ENCODE results near the gene RBM20. TPM values are rescaled to one million over a fixed set of nuclear protein-coding genes. Genes with fewer than 3 reads are reported as not detected.
A peak's percentile ranks its signal among the peaks of the same experiment; 100 is the strongest.

The RBM20 gene
- total and polyA plus RNA-seq, 2 of the 13 experiments (the other 11 are each of a cell fraction or from before 2014, with no cell fraction given), result 0.02 to 0.22 TPM

DNA sequence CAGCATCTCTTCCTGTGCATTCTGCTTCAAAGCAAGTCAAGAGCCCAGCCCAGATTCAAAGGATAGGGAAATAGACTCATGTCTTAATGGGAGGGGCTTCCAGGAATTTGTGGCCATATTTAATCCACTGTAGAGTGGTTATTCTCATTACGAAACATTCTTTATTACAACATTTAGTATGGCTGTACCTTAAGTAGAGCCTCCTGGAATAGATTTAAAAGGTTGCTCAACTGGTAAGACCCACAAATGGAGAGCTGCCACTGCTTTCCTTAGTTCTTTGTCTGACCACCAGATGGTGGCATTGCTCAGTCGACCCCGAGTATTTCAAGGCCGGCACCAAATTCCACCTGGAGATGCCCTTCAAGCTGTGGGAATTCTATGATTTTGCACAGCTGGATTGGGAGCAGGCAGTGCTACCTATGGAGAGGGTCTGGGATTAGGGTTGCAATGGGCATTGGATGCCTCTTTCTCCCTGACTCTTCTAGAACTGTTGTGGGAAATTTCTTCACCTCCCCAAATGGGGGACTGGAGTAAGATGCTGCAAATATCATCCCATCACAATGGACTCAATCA lies 102.2 kb downstream of the RBM20 start (continued):
- TF ChIP-seq SMC3 (IDR thresholded peaks at IDR 0.05; ENCODE audit: low read length), result peak; percentile 94
- TF ChIP-seq RAD21 (CRISPR knock-in tag; IDR thresholded peaks at IDR 0.05), result peak; percentile 86
- TF ChIP-seq, protein P1, sequence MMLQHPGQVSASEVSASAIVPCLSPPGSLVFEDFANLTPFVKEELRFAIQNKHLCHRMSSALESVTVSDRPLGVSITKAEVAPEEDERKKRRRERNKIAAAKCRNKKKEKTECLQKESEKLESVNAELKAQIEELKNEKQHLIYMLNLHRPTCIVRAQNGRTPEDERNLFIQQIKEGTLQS (CRISPR knock-in tag; IDR thresholded peaks at IDR 0.05), result no peak
- TF ChIP-seq STAG1 (CRISPR knock-in tag; IDR thresholded peaks at IDR 0.05), result peak; percentile 96
- TF ChIP-seq CCAR2 (optimal IDR thresholded peaks at IDR 0.05; ENCODE audit: low read depth, low read length), result no peak

DNA sequence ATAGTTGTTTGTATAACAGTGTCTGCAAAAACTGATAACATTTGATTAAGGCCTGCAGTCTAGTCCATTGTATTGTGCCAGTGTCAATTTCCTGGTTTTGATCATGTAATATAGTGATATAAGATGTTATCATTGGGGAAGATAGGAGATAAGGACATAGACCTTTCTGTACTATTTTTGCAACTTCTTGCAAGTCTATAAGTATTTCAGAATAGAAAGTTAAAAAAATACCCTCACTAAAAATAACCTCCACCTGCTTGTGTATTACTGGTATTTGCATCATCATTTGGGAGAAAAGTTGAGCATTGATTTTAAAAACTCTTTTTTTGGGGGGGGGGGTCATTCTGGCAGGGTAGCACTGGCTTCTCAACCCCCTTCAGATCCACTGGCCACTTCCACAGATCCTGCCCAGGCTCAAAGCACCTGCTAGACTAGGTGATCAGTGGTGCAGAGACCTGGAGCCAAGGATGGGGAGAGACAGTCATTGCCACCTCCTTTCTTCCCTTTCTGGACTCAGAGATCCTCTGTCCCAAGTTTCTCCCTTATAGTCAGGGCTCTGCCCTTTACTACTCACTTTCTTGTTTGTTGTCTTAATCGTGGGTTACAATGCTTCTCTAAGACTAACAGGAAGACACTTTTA lies 103.0 kb downstream of the RBM20 start:
- FAIRE-seq (no peak), DNase-seq (ENCODE audit: low spot score) (no peak), ATAC-seq (no peak)
- H3K4me2 ChIP-seq (ENCODE audit: low read depth, low read length), result no peak overlapping the region
- H3K9me3 ChIP-seq (ENCODE audit: low read length), result peaks cover 10% of the 10 kb centered on the region
- no peak overlapping the region for H2AFZ ChIP-seq (ENCODE audit: low read length)
- no peaks in the 10 kb centered on the region for H3K27me3 ChIP-seq (ENCODE audit: control insufficient read depth in 1 of 2, insufficient read depth in 2 of 2, low read length in 2 of 2)
- H3K79me2 ChIP-seq (ENCODE audit: insufficient read depth, low read length), result no peaks in the 10 kb centered on the region
- intact Hi-C loops (cut with micrococcal nuclease; ENCODE audit: unreplicated experiment) (loop anchor here (1.0 to 5.0 kb wide), 4 partner anchors 56 to 613 kb away; partner anchors contain the start of gene PDCD4), in situ Hi-C loops (cut with HindIII; ENCODE audit: extremely low pct_ligation_motif_present, low pct_unique_long_range_greater_than_20kb) (loop anchor here (5.0 to 25.0 kb wide), 2 partner anchors 145 to 615 kb away; no protein-coding TSS in a partner anchor)
- no TSS peak for BruUV-seq (replicated peaks)
- H3K27ac ChIP-seq (ENCODE audit: extremely low read length, insufficient read depth, low read length), result no peak overlapping the region
- no peak overlapping the region for H3K4me3 ChIP-seq (replicated peaks in 1 of 3; ENCODE audit: insufficient read depth in 1 of 3, low read depth in 2 of 3, low read length in 3 of 3)
- H3K9ac ChIP-seq (ENCODE audit: insufficient read depth, low read depth, low read length), result no peak overlapping the region
- peaks cover 7% of the 10 kb centered on the region for H3K4me1 ChIP-seq (ENCODE audit: insufficient read depth, low read length)
- ChIA-PET POLR2A (interaction anchor here (1.2 kb wide), 1 partner anchor 125 kb away, joined by 3 read pairs; the partner anchor contains the start of gene PDCD4), CTCF (ENCODE audit: low intra/inter-chr PET ratio, low total read pairs) (interaction anchor here (1.1 to 1.7 kb wide), 3 partner anchors 146 to 329 kb away, joined by 4 to 25 read pairs (median 5); partner anchors contain the start of genes BBIP1 and SHOC2)
- 4% methylated on average over 1 of the region's 1 CpG for WGBS (ENCODE audit: low lambda C conversion rate)
- no peaks in the 10 kb centered on the region for H3K36me3 ChIP-seq (replicated peaks in 1 of 2; ENCODE audit: control insufficient read depth in 1 of 2, insufficient read depth in 2 of 2, low read length in 2 of 2)
- H4K20me1 ChIP-seq (ENCODE audit: insufficient read depth, low read length), result no peaks in the 10 kb centered on the region
- TF ChIP-seq ZNF777 (CRISPR knock-in tag; IDR thresholded peaks at IDR 0.05) (no peak), EEA1 (CRISPR knock-in tag; IDR thresholded peaks at IDR 0.05; ENCODE audit: borderline replicate concordance) (no peak), SMYD3 (CRISPR knock-in tag; IDR thresholded peaks at IDR 0.05) (no peak)
- TF ChIP-seq, protein P2, sequence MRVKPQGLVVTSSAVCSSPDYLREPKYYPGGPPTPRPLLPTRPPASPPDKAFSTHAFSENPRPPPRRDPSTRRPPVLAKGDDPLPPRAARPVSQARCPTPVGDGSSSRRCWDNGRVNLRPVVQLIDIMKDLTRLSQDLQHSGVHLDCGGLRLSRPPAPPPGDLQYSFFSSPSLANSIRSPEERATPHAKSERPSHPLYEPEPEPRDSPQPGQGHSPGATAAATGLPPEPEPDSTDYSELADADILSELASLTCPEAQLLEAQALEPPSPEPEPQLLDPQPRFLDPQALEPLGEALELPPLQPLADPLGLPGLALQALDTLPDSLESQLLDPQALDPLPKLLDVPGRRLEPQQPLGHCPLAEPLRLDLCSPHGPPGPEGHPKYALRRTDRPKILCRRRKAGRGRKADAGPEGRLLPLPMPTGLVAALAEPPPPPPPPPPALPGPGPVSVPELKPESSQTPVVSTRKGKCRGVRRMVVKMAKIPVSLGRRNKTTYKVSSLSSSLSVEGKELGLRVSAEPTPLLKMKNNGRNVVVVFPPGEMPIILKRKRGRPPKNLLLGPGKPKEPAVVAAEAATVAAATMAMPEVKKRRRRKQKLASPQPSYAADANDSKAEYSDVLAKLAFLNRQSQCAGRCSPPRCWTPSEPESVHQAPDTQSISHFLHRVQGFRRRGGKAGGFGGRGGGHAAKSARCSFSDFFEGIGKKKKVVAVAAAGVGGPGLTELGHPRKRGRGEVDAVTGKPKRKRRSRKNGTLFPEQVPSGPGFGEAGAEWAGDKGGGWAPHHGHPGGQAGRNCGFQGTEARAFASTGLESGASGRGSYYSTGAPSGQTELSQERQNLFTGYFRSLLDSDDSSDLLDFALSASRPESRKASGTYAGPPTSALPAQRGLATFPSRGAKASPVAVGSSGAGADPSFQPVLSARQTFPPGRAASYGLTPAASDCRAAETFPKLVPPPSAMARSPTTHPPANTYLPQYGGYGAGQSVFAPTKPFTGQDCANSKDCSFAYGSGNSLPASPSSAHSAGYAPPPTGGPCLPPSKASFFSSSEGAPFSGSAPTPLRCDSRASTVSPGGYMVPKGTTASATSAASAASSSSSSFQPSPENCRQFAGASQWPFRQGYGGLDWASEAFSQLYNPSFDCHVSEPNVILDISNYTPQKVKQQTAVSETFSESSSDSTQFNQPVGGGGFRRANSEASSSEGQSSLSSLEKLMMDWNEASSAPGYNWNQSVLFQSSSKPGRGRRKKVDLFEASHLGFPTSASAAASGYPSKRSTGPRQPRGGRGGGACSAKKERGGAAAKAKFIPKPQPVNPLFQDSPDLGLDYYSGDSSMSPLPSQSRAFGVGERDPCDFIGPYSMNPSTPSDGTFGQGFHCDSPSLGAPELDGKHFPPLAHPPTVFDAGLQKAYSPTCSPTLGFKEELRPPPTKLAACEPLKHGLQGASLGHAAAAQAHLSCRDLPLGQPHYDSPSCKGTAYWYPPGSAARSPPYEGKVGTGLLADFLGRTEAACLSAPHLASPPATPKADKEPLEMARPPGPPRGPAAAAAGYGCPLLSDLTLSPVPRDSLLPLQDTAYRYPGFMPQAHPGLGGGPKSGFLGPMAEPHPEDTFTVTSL (CRISPR knock-in tag; IDR thresholded peaks at IDR 0.05; ENCODE audit: borderline replicate concordance), result no peak
- TF ChIP-seq, protein P3, sequence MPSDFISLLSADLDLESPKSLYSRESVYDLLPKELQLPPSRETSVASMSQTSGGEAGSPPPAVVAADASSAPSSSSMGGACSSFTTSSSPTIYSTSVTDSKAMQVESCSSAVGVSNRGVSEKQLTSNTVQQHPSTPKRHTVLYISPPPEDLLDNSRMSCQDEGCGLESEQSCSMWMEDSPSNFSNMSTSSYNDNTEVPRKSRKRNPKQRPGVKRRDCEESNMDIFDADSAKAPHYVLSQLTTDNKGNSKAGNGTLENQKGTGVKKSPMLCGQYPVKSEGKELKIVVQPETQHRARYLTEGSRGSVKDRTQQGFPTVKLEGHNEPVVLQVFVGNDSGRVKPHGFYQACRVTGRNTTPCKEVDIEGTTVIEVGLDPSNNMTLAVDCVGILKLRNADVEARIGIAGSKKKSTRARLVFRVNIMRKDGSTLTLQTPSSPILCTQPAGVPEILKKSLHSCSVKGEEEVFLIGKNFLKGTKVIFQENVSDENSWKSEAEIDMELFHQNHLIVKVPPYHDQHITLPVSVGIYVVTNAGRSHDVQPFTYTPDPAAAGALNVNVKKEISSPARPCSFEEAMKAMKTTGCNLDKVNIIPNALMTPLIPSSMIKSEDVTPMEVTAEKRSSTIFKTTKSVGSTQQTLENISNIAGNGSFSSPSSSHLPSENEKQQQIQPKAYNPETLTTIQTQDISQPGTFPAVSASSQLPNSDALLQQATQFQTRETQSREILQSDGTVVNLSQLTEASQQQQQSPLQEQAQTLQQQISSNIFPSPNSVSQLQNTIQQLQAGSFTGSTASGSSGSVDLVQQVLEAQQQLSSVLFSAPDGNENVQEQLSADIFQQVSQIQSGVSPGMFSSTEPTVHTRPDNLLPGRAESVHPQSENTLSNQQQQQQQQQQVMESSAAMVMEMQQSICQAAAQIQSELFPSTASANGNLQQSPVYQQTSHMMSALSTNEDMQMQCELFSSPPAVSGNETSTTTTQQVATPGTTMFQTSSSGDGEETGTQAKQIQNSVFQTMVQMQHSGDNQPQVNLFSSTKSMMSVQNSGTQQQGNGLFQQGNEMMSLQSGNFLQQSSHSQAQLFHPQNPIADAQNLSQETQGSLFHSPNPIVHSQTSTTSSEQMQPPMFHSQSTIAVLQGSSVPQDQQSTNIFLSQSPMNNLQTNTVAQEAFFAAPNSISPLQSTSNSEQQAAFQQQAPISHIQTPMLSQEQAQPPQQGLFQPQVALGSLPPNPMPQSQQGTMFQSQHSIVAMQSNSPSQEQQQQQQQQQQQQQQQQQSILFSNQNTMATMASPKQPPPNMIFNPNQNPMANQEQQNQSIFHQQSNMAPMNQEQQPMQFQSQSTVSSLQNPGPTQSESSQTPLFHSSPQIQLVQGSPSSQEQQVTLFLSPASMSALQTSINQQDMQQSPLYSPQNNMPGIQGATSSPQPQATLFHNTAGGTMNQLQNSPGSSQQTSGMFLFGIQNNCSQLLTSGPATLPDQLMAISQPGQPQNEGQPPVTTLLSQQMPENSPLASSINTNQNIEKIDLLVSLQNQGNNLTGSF (CRISPR knock-in tag; IDR thresholded peaks at IDR 0.05), result no peak
